GM23338 (cell line): ENCODE results near the gene CMSS1. TPM values are rescaled to one million over a fixed set of nuclear protein-coding genes. Genes with fewer than 3 reads are reported as not detected.

Experiments
- ATAC-seq: fragments of 200-7000 bp; cut with Tn5 transposase; 3 replicates; pipeline ENCODE4 v1.9.1; 2020
- DNase-seq: peaks from one replicate; pipeline ENCODE4 v3.0.0-alpha.2; 2015; ENCODE audit warnings: low spot score
- H2AFZ ChIP-seq: fragments of 200-600 bp; sonication (generic); 2 replicates; pipeline ENCODE4 v1.8.0; 2016; ENCODE audit warnings: antibody characterized with exemption, mild to moderate bottlenecking, moderate library complexity
- H3F3A ChIP-seq: fragments of 200-600 bp; sonication (generic); replicated peaks from 2 replicates; pipeline ENCODE4 v1.8.0; 2017; ENCODE audit warnings: antibody characterized with exemption, mixed run types, low read depth
- H3K27ac ChIP-seq: fragments of 200-600 bp; sonication (generic); 2 replicates; pipeline ENCODE4 v1.6.1; 2016; ENCODE audit warnings: low read depth
- H3K27me3 ChIP-seq: fragments of 200-600 bp; sonication (generic); 2 replicates; pipeline ENCODE4 v1.8.0; 2016; ENCODE audit warnings: mild to moderate bottlenecking, mixed run types, moderate library complexity; ENCODE audit not compliant: insufficient read depth
- H3K36me3 ChIP-seq: fragments of 200-600 bp; sonication (generic); 2 replicates; pipeline ENCODE4 v1.8.0; 2016; ENCODE audit warnings: mild to moderate bottlenecking; ENCODE audit not compliant: insufficient read depth
- H3K4me1 ChIP-seq: fragments of 200-600 bp; sonication (generic); 2 replicates; pipeline ENCODE4 v1.8.0; 2016; ENCODE audit warnings: mild to moderate bottlenecking, moderate library complexity; ENCODE audit not compliant: insufficient read depth
- H3K4me2 ChIP-seq: fragments of 200-600 bp; sonication (generic); 2 replicates; pipeline ENCODE4 v1.7.1; 2017; ENCODE audit warnings: mixed run types
- H3K4me3 ChIP-seq: fragments of 200-600 bp; sonication (generic); 2 replicates; pipeline ENCODE4 v1.6.1; 2016; ENCODE audit warnings: mixed run types
- H3K79me2 ChIP-seq: fragments of 200-600 bp; sonication (generic); replicated peaks from 2 replicates; pipeline ENCODE4 v1.8.0; 2017; ENCODE audit warnings: mild to moderate bottlenecking; ENCODE audit not compliant: insufficient read depth
- H3K9me2 ChIP-seq: fragments of 200-600 bp; sonication (generic); 2 replicates; pipeline ENCODE4 v1.8.0; 2017; ENCODE audit not compliant: insufficient read depth
- H4K20me1 ChIP-seq: fragments of 200-600 bp; sonication (generic); replicated peaks from 2 replicates; pipeline ENCODE4 v1.8.0; 2017; ENCODE audit warnings: mild to moderate bottlenecking; ENCODE audit not compliant: insufficient read depth
- H3K27ac Mint-ChIP-seq: 2 replicates; pipeline ENCODE4 v1.8.0; 2020; ENCODE audit warnings: inconsistent platforms, mild to moderate bottlenecking, moderate library complexity, mixed read lengths
- H3K27me3 Mint-ChIP-seq: 3 replicates; pipeline ENCODE4 v1.8.0; 2022; ENCODE audit warnings: low read depth, mild to moderate bottlenecking, moderate library complexity, mixed read lengths, inconsistent platforms; ENCODE audit not compliant: insufficient read depth, poor library complexity
- H3K36me3 Mint-ChIP-seq: 3 replicates; pipeline ENCODE4 v1.8.0; 2021; ENCODE audit warnings: low read depth, mild to moderate bottlenecking, inconsistent platforms, moderate library complexity, mixed read lengths
- H3K4me1 Mint-ChIP-seq: 3 replicates; pipeline ENCODE4 v1.8.0; 2020; ENCODE audit warnings: mild to moderate bottlenecking, inconsistent platforms, mixed read lengths
- H3K4me3 Mint-ChIP-seq: 3 replicates; pipeline ENCODE4 v1.8.0; 2021; ENCODE audit warnings: moderate library complexity, mild to moderate bottlenecking, inconsistent platforms, mixed read lengths
- H3K9me3 Mint-ChIP-seq: 3 replicates; pipeline ENCODE4 v1.8.0; 2020; ENCODE audit warnings: moderate library complexity, mild to moderate bottlenecking, inconsistent platforms, mixed read lengths
- EZH2 ChIP-seq: fragments of 200-600 bp; sonication (generic); IDR thresholded peaks from one replicate; pipeline ENCODE4 v1.8.0; 2017; ENCODE audit warnings: antibody characterized with exemption, mild to moderate bottlenecking, low read depth; ENCODE audit not compliant: unreplicated experiment
- JUNB ChIP-seq: IDR thresholded peaks from one replicate; pipeline ENCODE4 v1.6.1; 2016; ENCODE audit warnings: antibody characterized with exemption; ENCODE audit not compliant: unreplicated experiment
- POLR2AphosphoS5 ChIP-seq: IDR thresholded peaks from 2 replicates; pipeline ENCODE4 v1.6.1; 2016; ENCODE audit warnings: antibody characterized with exemption, low read depth
- STAT1 ChIP-seq: IDR thresholded peaks from one replicate; pipeline ENCODE4 v1.6.1; 2016; ENCODE audit warnings: antibody characterized with exemption; ENCODE audit not compliant: unreplicated experiment
- ZNF114 ChIP-seq: fragments of 250-450 bp; sonication (Bioruptor Pico); IDR thresholded peaks from 2 replicates; pipeline ENCODE4 v1.5.0; 2020; ENCODE audit warnings: mild to moderate bottlenecking, moderate library complexity
- ZNF331 ChIP-seq: fragments of 250-450 bp; sonication (Bioruptor Pico); IDR thresholded peaks from 2 replicates; pipeline ENCODE4 v1.5.0; 2020; ENCODE audit warnings: low read depth, mild to moderate bottlenecking, moderate library complexity
- polyA plus RNA-seq: library from polyadenylated mRNA; unstranded; fragments of >200 nt; fragmentation: Nextera tagmentation; extraction: Ambion mirVana; gene quantifications from 2 replicates; pipeline ENCODE4 v1.2.1, GENCODE V29; 2016
- total RNA-seq: library from RNA; depleted of rRNA; stranded (reverse); fragments of >200 nt; shearing (Covaris generic); gene quantifications from 2 replicates; pipeline ENCODE4 v1.2.3, GENCODE V29; 2014
- TF ChIP-seq, protein P1 (sequence below): IDR thresholded peaks from 2 replicates; pipeline ENCODE4 v1.6.1; 2016; ENCODE audit warnings: antibody characterized with exemption
- TF ChIP-seq, protein P2 (sequence below): fragments of 250-450 bp; sonication (Bioruptor Pico); IDR thresholded peaks from 2 replicates; pipeline ENCODE4 v1.5.0; 2020; ENCODE audit warnings: mild to moderate bottlenecking, moderate library complexity

Gene CMSS1
- total and polyA plus RNA-seq, 2 experiments from 2014 or later: 39.4 to 187 TPM

DNA sequence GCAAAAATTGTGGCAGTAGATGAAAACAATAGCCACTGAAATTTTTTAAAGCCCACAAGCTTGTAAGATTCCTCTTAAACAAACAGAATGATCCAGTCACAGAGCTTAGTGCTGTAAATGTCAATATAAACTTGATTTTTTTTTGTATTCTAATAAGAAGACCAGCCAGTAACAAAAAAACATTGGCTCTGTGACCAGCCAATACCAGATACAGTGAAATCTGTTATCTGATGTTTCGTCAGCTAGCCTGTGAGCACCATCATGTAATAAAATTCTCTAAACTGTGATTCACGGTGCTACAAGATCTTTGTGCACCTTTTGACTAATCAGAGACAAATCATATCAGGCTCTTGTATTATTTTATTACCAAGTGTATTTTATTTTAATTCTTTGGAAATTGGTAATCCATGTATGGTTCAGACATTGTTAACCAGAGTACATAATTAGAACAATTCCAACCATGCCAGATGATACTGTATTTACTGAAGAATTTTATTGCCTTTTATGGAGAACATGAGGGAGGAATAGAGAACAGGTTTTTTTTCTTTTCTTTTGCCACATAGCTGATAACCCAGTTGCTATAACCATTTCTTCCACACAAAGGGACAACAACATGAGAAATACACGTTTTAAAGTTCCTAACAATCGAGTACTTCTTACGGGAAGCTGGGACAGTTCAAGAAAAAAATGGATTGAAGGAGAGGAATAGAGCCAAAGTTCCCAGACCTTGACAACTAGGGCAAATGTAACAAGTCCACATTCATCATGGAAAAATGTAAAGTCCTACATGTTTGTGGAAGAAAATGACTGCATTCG, 224.7 kb downstream of the CMSS1 start:
- no peak overlapping the region for H3K4me2 ChIP-seq
- no peak overlapping the region for H3K4me3 ChIP-seq
- Mint-ChIP-seq H3K27ac (no peak overlapping the region; the same call in 1 of the 2 replicates), H3K9me3 (no peaks in the 10 kb centered on the region), H3K4me1 (peaks cover 29% of the 10 kb centered on the region), H3K36me3 (no peaks in the 10 kb centered on the region), H3K4me3 (no peak overlapping the region), H3K27me3 (peaks cover 5% of the 10 kb centered on the region)
- no peaks in the 10 kb centered on the region for H3K27me3 ChIP-seq
- no peaks in the 10 kb centered on the region for H3K36me3 ChIP-seq
- H2AFZ ChIP-seq: no peak overlapping the region
- no peak for ATAC-seq
- no peak for DNase-seq
- no peaks in the 10 kb centered on the region for H3K9me2 ChIP-seq
- peaks cover 18% of the 10 kb centered on the region for H3K4me1 ChIP-seq
- H3K27ac ChIP-seq: no peak overlapping the region
- H3K79me2 ChIP-seq: no peaks in the 10 kb centered on the region
- no peaks in the 10 kb centered on the region for H4K20me1 ChIP-seq
- TF ChIP-seq ZNF331 (CRISPR knock-in tag): no peak
- TF ChIP-seq JUNB: no peak
- no peak for TF ChIP-seq POLR2AphosphoS5
- TF ChIP-seq, protein P1, sequence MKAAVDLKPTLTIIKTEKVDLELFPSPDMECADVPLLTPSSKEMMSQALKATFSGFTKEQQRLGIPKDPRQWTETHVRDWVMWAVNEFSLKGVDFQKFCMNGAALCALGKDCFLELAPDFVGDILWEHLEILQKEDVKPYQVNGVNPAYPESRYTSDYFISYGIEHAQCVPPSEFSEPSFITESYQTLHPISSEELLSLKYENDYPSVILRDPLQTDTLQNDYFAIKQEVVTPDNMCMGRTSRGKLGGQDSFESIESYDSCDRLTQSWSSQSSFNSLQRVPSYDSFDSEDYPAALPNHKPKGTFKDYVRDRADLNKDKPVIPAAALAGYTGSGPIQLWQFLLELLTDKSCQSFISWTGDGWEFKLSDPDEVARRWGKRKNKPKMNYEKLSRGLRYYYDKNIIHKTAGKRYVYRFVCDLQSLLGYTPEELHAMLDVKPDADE: no peak
- no peak for TF ChIP-seq EZH2
- TF ChIP-seq ZNF114 (CRISPR knock-in tag): no peak
- TF ChIP-seq, protein P2, sequence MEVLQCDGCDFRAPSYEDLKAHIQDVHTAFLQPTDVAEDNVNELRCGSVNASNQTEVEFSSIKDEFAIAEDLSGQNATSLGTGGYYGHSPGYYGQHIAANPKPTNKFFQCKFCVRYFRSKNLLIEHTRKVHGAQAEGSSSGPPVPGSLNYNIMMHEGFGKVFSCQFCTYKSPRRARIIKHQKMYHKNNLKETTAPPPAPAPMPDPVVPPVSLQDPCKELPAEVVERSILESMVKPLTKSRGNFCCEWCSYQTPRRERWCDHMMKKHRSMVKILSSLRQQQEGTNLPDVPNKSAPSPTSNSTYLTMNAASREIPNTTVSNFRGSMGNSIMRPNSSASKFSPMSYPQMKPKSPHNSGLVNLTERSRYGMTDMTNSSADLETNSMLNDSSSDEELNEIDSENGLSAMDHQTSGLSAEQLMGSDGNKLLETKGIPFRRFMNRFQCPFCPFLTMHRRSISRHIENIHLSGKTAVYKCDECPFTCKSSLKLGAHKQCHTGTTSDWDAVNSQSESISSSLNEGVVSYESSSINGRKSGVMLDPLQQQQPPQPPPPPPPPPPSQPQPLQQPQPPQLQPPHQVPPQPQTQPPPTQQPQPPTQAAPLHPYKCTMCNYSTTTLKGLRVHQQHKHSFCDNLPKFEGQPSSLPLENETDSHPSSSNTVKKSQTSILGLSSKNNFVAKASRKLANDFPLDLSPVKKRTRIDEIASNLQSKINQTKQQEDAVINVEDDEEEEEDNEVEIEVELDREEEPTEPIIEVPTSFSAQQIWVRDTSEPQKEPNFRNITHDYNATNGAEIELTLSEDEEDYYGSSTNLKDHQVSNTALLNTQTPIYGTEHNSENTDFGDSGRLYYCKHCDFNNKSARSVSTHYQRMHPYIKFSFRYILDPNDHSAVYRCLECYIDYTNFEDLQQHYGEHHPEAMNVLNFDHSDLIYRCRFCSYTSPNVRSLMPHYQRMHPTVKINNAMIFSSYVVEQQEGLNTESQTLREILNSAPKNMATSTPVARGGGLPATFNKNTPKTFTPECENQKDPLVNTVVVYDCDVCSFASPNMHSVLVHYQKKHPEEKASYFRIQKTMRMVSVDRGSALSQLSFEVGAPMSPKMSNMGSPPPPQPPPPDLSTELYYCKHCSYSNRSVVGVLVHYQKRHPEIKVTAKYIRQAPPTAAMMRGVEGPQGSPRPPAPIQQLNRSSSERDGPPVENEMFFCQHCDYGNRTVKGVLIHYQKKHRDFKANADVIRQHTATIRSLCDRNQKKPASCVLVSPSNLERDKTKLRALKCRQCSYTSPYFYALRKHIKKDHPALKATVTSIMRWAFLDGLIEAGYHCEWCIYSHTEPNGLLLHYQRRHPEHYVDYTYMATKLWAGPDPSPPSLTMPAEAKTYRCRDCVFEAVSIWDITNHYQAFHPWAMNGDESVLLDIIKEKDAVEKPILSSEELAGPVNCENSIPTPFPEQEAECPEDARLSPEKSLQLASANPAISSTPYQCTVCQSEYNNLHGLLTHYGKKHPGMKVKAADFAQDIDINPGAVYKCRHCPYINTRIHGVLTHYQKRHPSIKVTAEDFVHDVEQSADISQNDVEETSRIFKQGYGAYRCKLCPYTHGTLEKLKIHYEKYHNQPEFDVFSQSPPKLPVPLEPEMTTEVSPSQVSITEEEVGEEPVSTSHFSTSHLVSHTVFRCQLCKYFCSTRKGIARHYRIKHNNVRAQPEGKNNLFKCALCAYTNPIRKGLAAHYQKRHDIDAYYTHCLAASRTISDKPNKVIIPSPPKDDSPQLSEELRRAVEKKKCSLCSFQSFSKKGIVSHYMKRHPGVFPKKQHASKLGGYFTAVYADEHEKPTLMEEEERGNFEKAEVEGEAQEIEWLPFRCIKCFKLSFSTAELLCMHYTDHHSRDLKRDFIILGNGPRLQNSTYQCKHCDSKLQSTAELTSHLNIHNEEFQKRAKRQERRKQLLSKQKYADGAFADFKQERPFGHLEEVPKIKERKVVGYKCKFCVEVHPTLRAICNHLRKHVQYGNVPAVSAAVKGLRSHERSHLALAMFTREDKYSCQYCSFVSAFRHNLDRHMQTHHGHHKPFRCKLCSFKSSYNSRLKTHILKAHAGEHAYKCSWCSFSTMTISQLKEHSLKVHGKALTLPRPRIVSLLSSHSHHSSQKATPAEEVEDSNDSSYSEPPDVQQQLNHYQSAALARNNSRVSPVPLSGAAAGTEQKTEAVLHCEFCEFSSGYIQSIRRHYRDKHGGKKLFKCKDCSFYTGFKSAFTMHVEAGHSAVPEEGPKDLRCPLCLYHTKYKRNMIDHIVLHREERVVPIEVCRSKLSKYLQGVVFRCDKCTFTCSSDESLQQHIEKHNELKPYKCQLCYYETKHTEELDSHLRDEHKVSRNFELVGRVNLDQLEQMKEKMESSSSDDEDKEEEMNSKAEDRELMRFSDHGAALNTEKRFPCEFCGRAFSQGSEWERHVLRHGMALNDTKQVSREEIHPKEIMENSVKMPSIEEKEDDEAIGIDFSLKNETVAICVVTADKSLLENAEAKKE (CRISPR knock-in tag): no peak
- no peak for TF ChIP-seq STAT1
- H3F3A ChIP-seq: no peaks in the 10 kb centered on the region
